Lower lobe of right lung (tissue), 2 donors: ENCODE data around the gene SLIT1. TPM values are rescaled to one million over a fixed set of nuclear protein-coding genes. Genes with fewer than 3 reads are reported as not detected.

Source experiments
- ATAC-seq, 2 donors: fragments of 200-7000 bp; cut with Tn5 transposase; one replicate each; pipeline ENCODE4 v1.9.1; 2020 to 2022; ENCODE audit warnings: mild to moderate bottlenecking in 2 of 2, moderate library complexity in 2 of 2
- DNase-seq: peaks from one replicate; pipeline ENCODE4 v3.0.0-alpha.2; 2020
- H3K27ac ChIP-seq: fragments of 200-600 bp; one replicate; pipeline ENCODE4 v1.8.0; 2022
- H3K27me3 ChIP-seq: fragments of 200-600 bp; one replicate; pipeline ENCODE4 v1.8.0; 2022; ENCODE audit warnings: low read depth
- H3K36me3 ChIP-seq: fragments of 200-600 bp; one replicate; pipeline ENCODE4 v1.8.0; 2022; ENCODE audit warnings: mild to moderate bottlenecking
- H3K4me1 ChIP-seq: fragments of 200-600 bp; one replicate; pipeline ENCODE4 v1.8.0; 2022
- H3K4me3 ChIP-seq: fragments of 200-600 bp; one replicate; pipeline ENCODE4 v1.8.0; 2022; ENCODE audit warnings: mild to moderate bottlenecking
- H3K9me3 ChIP-seq: fragments of 200-600 bp; one replicate; pipeline ENCODE4 v1.8.0; 2022
- CTCF ChIP-seq: fragments of 200-600 bp; IDR thresholded peaks from one replicate; pipeline ENCODE4 v1.8.0; 2022; ENCODE audit warnings: antibody characterized with exemption, mild to moderate bottlenecking
- intact Hi-C: fragments of 100-400 bp; cut with DNase I; formaldehyde crosslinking; loops from one replicate; pipeline ENCODE4 v1.11.0; 2022
- total RNA-seq: library from RNA; stranded (reverse); fragmentation: NEBNext Ultra II Directional; extraction: Animal tissue kit (Norgen Biotek cat#: 25700); gene quantifications from one replicate; pipeline ENCODE4 v1.2.1, GENCODE V29; 2021
- donor health status: DM: no; HTN: yes; CAD: no; lungs with severe emphysema.

Gene SLIT1
- total RNA-seq, 1 donor from 2014 or later = 0.41 TPM

GRCh38 chr10:97003804-97004201 is 182.0 kb downstream of the SLIT1 start:
- ATAC-seq (no peak), DNase-seq (no peak)
- peaks cover 13% of the 10 kb centered on the region for H3K9me3 ChIP-seq
- H3K36me3 ChIP-seq = no peaks in the 10 kb centered on the region
- no peak for TF ChIP-seq CTCF
- intact Hi-C loops = no loop called here
- no peak overlapping the region for H3K4me3 ChIP-seq
- no peaks in the 10 kb centered on the region for H3K27me3 ChIP-seq
- no peak overlapping the region for H3K27ac ChIP-seq
- no peaks in the 10 kb centered on the region for H3K4me1 ChIP-seq

- Histone ChIP-seq H3K4me1 (no peaks in the 10 kb centered on the region), H3K27me3 (no peaks in the 10 kb centered on the region), H3K27ac (no peak overlapping the region), H3K9me3 (peaks cover 12% of the 10 kb centered on the region), H3K36me3 (no peaks in the 10 kb centered on the region), H3K4me3 (no peak overlapping the region)
- intact Hi-C loops = no loop called here
- no peak for ATAC-seq
- DNase-seq = no peak
- TF ChIP-seq CTCF = no peak
These were observed 182.5 kb downstream of the SLIT1 start for GRCh38 chr10:97003151-97003803.

GRCh38 chr10:97002670-97003069 is 183.1 kb downstream of the SLIT1 start:
- no peak for TF ChIP-seq CTCF
- no peaks in the 10 kb centered on the region for H3K36me3 ChIP-seq
- no peak for ATAC-seq
- no peak overlapping the region for H3K4me3 ChIP-seq
- no peaks in the 10 kb centered on the region for H3K4me1 ChIP-seq
- intact Hi-C loops = no loop called here
- no peak for DNase-seq
- H3K27ac ChIP-seq = no peak overlapping the region
- peaks cover 6% of the 10 kb centered on the region for H3K9me3 ChIP-seq
- H3K27me3 ChIP-seq = no peaks in the 10 kb centered on the region

- H3K36me3 ChIP-seq = no peaks in the 10 kb centered on the region
- no peak overlapping the region for H3K27ac ChIP-seq
- ATAC-seq = no peak
- intact Hi-C loops = no loop called here
- DNase-seq = no peak
- no peak for TF ChIP-seq CTCF
- no peak overlapping the region for H3K4me3 ChIP-seq
- H3K27me3 ChIP-seq = no peaks in the 10 kb centered on the region
- H3K4me1 ChIP-seq = no peaks in the 10 kb centered on the region
- H3K9me3 ChIP-seq = no peaks in the 10 kb centered on the region
These were observed 184.4 kb downstream of the SLIT1 start for GRCh38 chr10:97001183-97001991.

GRCh38 chr10:97000487-97001182 is 185.1 kb downstream of the SLIT1 start:
- Histone ChIP-seq H3K4me1 (no peaks in the 10 kb centered on the region), H3K4me3 (no peak overlapping the region), H3K9me3 (no peaks in the 10 kb centered on the region), H3K27me3 (no peaks in the 10 kb centered on the region), H3K36me3 (no peaks in the 10 kb centered on the region), H3K27ac (no peak overlapping the region)
- intact Hi-C loops = no loop called here
- TF ChIP-seq CTCF = no peak
- DNase-seq = no peak
- ATAC-seq = no peak
